ENCODE measurements around the gene AZU1. TPM values are rescaled to one million over a fixed set of nuclear protein-coding genes. Genes with fewer than 3 reads are reported as not detected.

AZU1 gene
- total RNA-seq = not detected

- H3K9me3 ChIP-seq = no peaks in the 10 kb centered on the region
- H3K4me3 ChIP-seq (replicated peaks in 1 of 3) = no peak within 1 kb of the TSS
- intact Hi-C loops (cut with DNase I) = no loop called here
- no peak within 1 kb of the TSS for H3K27ac ChIP-seq
- H3K4me1 ChIP-seq = no peaks in the 10 kb centered on the region
- no peaks in the 10 kb centered on the region for H3K36me3 ChIP-seq
- DNase-seq = no peak
- H3K27me3 ChIP-seq = no peaks in the 10 kb centered on the region
- WGBS, 2 donors = 73 to 91% methylated on average over 7 to 23 of the region's 33 CpGs
- TF ChIP-seq POLR2A (IDR thresholded peaks at IDR 0.05) (no peak), CTCF (IDR thresholded peaks at IDR 0.05) (no peak)
These were observed at the start of gene AZU1 for GRCh38 chr19:827710-828321. TSS of gene AZU1 (plus strand) at chr19:827837. CDS start at chr19:827847, 10 bp downstream.

- intact Hi-C loops (cut with DNase I) = no loop called here
- TF ChIP-seq CTCF (IDR thresholded peaks at IDR 0.05) = no peak
- TF ChIP-seq POLR2A (IDR thresholded peaks at IDR 0.05) = no peak
- H3K27me3 ChIP-seq = no peaks in the 10 kb centered on the region
- peak overlapping the region; percentile 50 to 81 (median 75) for H3K27ac ChIP-seq
- peaks cover 29 to 46% of the 10 kb centered on the region in 2 donors for H3K4me1 ChIP-seq
- H3K9me3 ChIP-seq = no peaks in the 10 kb centered on the region
- no peaks in the 10 kb centered on the region for H3K36me3 ChIP-seq
- 58 to 71% methylated on average over 33 to 34 of the region's 36 CpGs for WGBS, 2 donors
- peak; percentile 60 to 75 for DNase-seq
- H3K4me3 ChIP-seq (replicated peaks in 1 of 3) = no peak overlapping the region
These were observed 48.6 kb upstream of the AZU1 start for GRCh38 chr19:778910-779653.

GRCh38 chr19:780935-781334 is 46.7 kb upstream of the AZU1 start:
- peaks cover 33 to 53% of the 10 kb centered on the region in 2 donors for H3K4me1 ChIP-seq
- H3K27ac ChIP-seq = no peak overlapping the region
- H3K9me3 ChIP-seq = no peaks in the 10 kb centered on the region
- DNase-seq = no peak
- H3K4me3 ChIP-seq (replicated peaks in 1 of 3) = no peak overlapping the region
- no peak for TF ChIP-seq POLR2A (IDR thresholded peaks at IDR 0.05)
- TF ChIP-seq CTCF (IDR thresholded peaks at IDR 0.05) = no peak
- intact Hi-C loops (cut with DNase I) = no loop called here
- no peaks in the 10 kb centered on the region for H3K36me3 ChIP-seq
- no peaks in the 10 kb centered on the region for H3K27me3 ChIP-seq
- WGBS, 2 donors = 89 to 91% methylated on average over 14 to 15 of the region's 15 CpGs

- no peak for DNase-seq
- Histone ChIP-seq H3K4me1 (peaks cover 33 to 53% of the 10 kb centered on the region in 2 donors), H3K4me3 (replicated peaks in 1 of 3) (no peak overlapping the region), H3K27ac (peak overlapping the region; percentile 7 to 86 (median 66)), H3K9me3 (no peaks in the 10 kb centered on the region), H3K36me3 (no peaks in the 10 kb centered on the region), H3K27me3 (no peaks in the 10 kb centered on the region)
- 91 to 92% methylated on average over 19 of the region's 19 CpGs for WGBS, 2 donors
- no peak for TF ChIP-seq CTCF (IDR thresholded peaks at IDR 0.05)
- TF ChIP-seq POLR2A (IDR thresholded peaks at IDR 0.05) = no peak
- intact Hi-C loops (cut with DNase I) = no loop called here
These were observed 45.8 kb upstream of the AZU1 start for GRCh38 chr19:781800-782184.

Measured in thyroid gland (tissue), 4 donors.